ENCODE results near the gene C20orf202. TPM values are rescaled to one million over a fixed set of nuclear protein-coding genes. Genes with fewer than 3 reads are reported as not detected.

C20orf202 gene
- total RNA-seq, 1 experiment from 2014 or later: not detected

GRCh38 chr20:1190847-1191246 lies 12.4 kb upstream of the C20orf202 start (continued):
- TF ChIP-seq, protein P1, sequence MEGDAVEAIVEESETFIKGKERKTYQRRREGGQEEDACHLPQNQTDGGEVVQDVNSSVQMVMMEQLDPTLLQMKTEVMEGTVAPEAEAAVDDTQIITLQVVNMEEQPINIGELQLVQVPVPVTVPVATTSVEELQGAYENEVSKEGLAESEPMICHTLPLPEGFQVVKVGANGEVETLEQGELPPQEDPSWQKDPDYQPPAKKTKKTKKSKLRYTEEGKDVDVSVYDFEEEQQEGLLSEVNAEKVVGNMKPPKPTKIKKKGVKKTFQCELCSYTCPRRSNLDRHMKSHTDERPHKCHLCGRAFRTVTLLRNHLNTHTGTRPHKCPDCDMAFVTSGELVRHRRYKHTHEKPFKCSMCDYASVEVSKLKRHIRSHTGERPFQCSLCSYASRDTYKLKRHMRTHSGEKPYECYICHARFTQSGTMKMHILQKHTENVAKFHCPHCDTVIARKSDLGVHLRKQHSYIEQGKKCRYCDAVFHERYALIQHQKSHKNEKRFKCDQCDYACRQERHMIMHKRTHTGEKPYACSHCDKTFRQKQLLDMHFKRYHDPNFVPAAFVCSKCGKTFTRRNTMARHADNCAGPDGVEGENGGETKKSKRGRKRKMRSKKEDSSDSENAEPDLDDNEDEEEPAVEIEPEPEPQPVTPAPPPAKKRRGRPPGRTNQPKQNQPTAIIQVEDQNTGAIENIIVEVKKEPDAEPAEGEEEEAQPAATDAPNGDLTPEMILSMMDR (IDR thresholded peaks at IDR 0.05 in 2 of 3, conservative IDR thresholded peaks at IDR 0.05 in 1 of 3; ENCODE audit: borderline replicate concordance in 1 of 3, insufficient read depth in 1 of 3, low read depth in 2 of 3, low read length in 2 of 3): no peak

GRCh38 chr20:1191299-1191698 lies 12.0 kb upstream of the C20orf202 start:
- ChIA-PET POLR2A (no interaction called here), RAD21 (ENCODE audit: low non-redundant PET in 1 of 2, low total read pairs in 2 of 2, uncharacterized antibody in 2 of 2, unreplicated experiment in 2 of 2) (no interaction called here), CTCF (no interaction called here)
- no peak for ATAC-seq
- Histone ChIP-seq H3K4me1 (ENCODE audit: control insufficient read depth in 1 of 2, insufficient read depth in 2 of 2, low read length in 2 of 2) (peaks cover 5 to 18% of the 10 kb centered on the region in 2 experiments; a peak in 2 of 4 replicates), H3K27me3 (ENCODE audit: insufficient read depth, low read length) (peaks cover 7% of the 10 kb centered on the region; the same call in 1 of the 2 replicates), H3K9me2 (ENCODE audit: insufficient read depth) (no peaks in the 10 kb centered on the region), H2AFZ (ENCODE audit: low read depth, low read length, poor library complexity, severe bottlenecking) (no peak overlapping the region), H3K4me3 (replicated peaks in 1 of 2; ENCODE audit: low read depth in 1 of 2, low read length in 2 of 2) (no peak overlapping the region), H3K79me2 (ENCODE audit: insufficient read depth, low read length) (no peaks in the 10 kb centered on the region), H3K9me3 (ENCODE audit: control insufficient read depth in 1 of 2, insufficient read depth in 1 of 2, low read depth in 1 of 2, low read length in 2 of 2) (no peaks in the 10 kb centered on the region), H3K36me3 (ENCODE audit: control insufficient read depth in 1 of 2, insufficient read depth in 2 of 2, low read length in 2 of 2) (no peaks in the 10 kb centered on the region), H3K9ac (ENCODE audit: low read length) (no peak overlapping the region), H3K27ac (ENCODE audit: low read depth, low read length) (no peak overlapping the region), H3K4me2 (ENCODE audit: low read length) (no peak overlapping the region), H4K20me1 (ENCODE audit: insufficient read depth) (no peaks in the 10 kb centered on the region)
- DNase-seq (ENCODE audit: low read depth, low spot score): no peak
- TF ChIP-seq CEBPB (IDR thresholded peaks at IDR 0.05; ENCODE audit: low read depth) (no peak), EZH2phosphoT487 (IDR thresholded peaks at IDR 0.05; ENCODE audit: borderline replicate concordance) (no peak), ZFX (IDR thresholded peaks at IDR 0.05) (no peak), SIN3A (IDR thresholded peaks at IDR 0.05; ENCODE audit: low read depth) (no peak), ELF1 (IDR thresholded peaks at IDR 0.05; ENCODE audit: borderline replicate concordance, low read depth) (no peak), EGR1 (IDR thresholded peaks at IDR 0.05; ENCODE audit: low read depth) (no peak), JUND (IDR thresholded peaks at IDR 0.05) (no peak), CBX3 (IDR thresholded peaks at IDR 0.05; ENCODE audit: low read depth) (no peak), SRF (IDR thresholded peaks at IDR 0.05; ENCODE audit: low read depth) (no peak), RAD21 (IDR thresholded peaks at IDR 0.05; ENCODE audit: low read depth) (no peak), ATF3 (IDR thresholded peaks at IDR 0.05) (no peak), FOSL1 (IDR thresholded peaks at IDR 0.05; ENCODE audit: low read depth) (no peak), TCF7L2 (IDR thresholded peaks at IDR 0.05; ENCODE audit: borderline replicate concordance, extremely low read depth, insufficient read depth, insufficient read length) (no peak), ZNF274 (IDR thresholded peaks at IDR 0.05; ENCODE audit: low read depth, low read length) (no peak)
- TF ChIP-seq, protein P2, sequence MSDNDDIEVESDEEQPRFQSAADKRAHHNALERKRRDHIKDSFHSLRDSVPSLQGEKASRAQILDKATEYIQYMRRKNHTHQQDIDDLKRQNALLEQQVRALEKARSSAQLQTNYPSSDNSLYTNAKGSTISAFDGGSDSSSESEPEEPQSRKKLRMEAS (IDR thresholded peaks at IDR 0.05): no peak
- TF ChIP-seq, protein P1 (IDR thresholded peaks at IDR 0.05 in 2 of 3, conservative IDR thresholded peaks at IDR 0.05 in 1 of 3; ENCODE audit: borderline replicate concordance in 1 of 3, insufficient read depth in 1 of 3, low read depth in 2 of 3, low read length in 2 of 3): no peak
- intact Hi-C loops (cut with micrococcal nuclease): no loop called here
- no TSS peak for BruUV-seq (replicated peaks)

All from HCT116 (cell line).